Activated CD4-positive, alpha-beta memory T cell treated with anti-CD3 and anti-CD28 coated beads for 36 hours (primary cell): Measurements from ENCODE around the gene BRPF1. TPM values are rescaled to one million over a fixed set of nuclear protein-coding genes. Genes with fewer than 3 reads are reported as not detected.

ENCODE experiments used
- CTCF ChIA-PET: fragments of 350-600 bp; sonication (Branson Sonifier 250); formaldehyde crosslinking; loops from one replicate; lab custom pipeline; 2021; ENCODE audit warnings: antibody characterized with exemption, inconsistent platforms; lab: Charles Lee
- POLR2A ChIA-PET: fragments of 350-600 bp; sonication (Branson Sonifier 250); formaldehyde crosslinking; loops from one replicate; lab custom pipeline; 2021; ENCODE audit warnings: antibody characterized with exemption; lab: Charles Lee
- DNase-seq: peaks from one replicate; pipeline ENCODE4 v3.0.0-alpha.2; 2020
- H3K27ac Mint-ChIP-seq: one replicate; pipeline ENCODE4 v1.8.0; 2021; ENCODE audit warnings: mixed read lengths
- H3K27me3 Mint-ChIP-seq: one replicate; pipeline ENCODE4 v1.8.0; 2021; ENCODE audit warnings: mixed read lengths
- H3K36me3 Mint-ChIP-seq: one replicate; pipeline ENCODE4 v1.8.0; 2021; ENCODE audit warnings: mixed read lengths
- H3K4me1 Mint-ChIP-seq: one replicate; pipeline ENCODE4 v1.8.0; 2021; ENCODE audit warnings: low read depth, mixed read lengths
- H3K4me3 Mint-ChIP-seq: one replicate; pipeline ENCODE4 v1.8.0; 2021; ENCODE audit warnings: mild to moderate bottlenecking, mixed read lengths
- H3K9me3 Mint-ChIP-seq: one replicate; pipeline ENCODE4 v1.8.0; 2021; ENCODE audit warnings: mixed read lengths
- intact Hi-C: fragments of 100-400 bp; cut with micrococcal nuclease; formaldehyde crosslinking; loops from one replicate; pipeline ENCODE4 v1.15.1; 2023
- total RNA-seq, 2 experiments: library from RNA; stranded (reverse); gene quantifications; one replicate each; pipeline ENCODE4 v1.2.3, GENCODE V29; 2021

Gene BRPF1
- total RNA-seq, 2 experiments from 2014 or later, result 25.0 to 27.3 TPM

DNA sequence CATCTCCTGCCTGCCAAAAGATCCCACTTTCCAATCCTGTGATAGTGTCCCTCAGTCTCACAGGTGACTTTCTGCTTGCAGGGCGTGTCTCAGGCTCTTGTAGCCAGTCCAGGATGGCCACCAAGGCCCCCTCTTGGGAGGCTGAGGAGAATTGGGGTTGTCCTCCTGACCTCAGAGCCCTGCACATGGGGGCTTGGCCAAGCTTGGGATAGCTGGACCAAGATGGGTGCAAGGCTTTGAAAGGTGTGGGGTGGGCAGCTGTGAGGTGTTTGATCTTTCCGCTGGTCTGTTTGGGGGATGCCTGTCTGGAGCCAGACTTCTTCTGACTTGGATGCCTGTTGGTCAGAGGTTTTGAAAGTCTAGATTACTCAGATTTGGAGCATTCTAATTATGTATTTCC lies 39.9 kb upstream of the BRPF1 start:
- ChIA-PET POLR2A (no interaction called here), CTCF (no interaction called here)
- peaks cover 34% of the 10 kb centered on the region for H3K36me3 Mint-ChIP-seq

DNA sequence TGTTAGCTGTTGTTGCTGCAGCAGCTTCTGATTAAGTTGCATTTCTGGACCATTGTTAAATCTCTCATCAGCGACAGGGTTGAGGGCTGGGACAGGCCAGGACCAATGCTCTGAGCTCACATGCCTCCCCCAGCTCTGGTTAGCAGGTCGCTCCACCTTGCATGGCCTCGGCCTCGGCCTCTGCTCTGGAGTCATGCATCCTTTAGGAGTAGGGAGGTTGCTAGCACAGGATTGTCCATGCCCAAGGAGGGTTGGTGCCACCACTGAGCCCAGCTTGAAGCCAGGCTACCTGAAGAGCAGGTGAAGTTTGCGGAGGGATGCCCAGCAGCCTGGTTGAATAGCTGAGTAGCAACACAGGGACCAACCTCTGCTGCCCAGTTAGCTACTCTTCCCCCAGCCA lies 39.1 kb upstream of the BRPF1 start:
- H3K36me3 Mint-ChIP-seq, result peaks cover 34% of the 10 kb centered on the region
- DNase-seq, result no peak
- H3K4me1 Mint-ChIP-seq, result no peaks in the 10 kb centered on the region
- ChIA-PET POLR2A (no interaction called here), CTCF (interaction anchor here (1.1 to 2.5 kb wide), 2 partner anchors 35 to 188 kb away, joined by 3 to 10 read pairs; no protein-coding TSS in a partner anchor)
- H3K4me3 Mint-ChIP-seq, result no peak overlapping the region
- no peaks in the 10 kb centered on the region for H3K9me3 Mint-ChIP-seq
- no peaks in the 10 kb centered on the region for H3K27me3 Mint-ChIP-seq
- intact Hi-C loops, result no loop called here
- H3K27ac Mint-ChIP-seq, result no peak overlapping the region

More for the DNA sequence above, 39.9 kb upstream of the BRPF1 start:
- Mint-ChIP-seq H3K9me3 (no peaks in the 10 kb centered on the region), H3K27me3 (no peaks in the 10 kb centered on the region), H3K4me3 (no peak overlapping the region), H3K4me1 (no peaks in the 10 kb centered on the region), H3K27ac (no peak overlapping the region)
- DNase-seq, result no peak
- intact Hi-C loops, result no loop called here

DNA sequence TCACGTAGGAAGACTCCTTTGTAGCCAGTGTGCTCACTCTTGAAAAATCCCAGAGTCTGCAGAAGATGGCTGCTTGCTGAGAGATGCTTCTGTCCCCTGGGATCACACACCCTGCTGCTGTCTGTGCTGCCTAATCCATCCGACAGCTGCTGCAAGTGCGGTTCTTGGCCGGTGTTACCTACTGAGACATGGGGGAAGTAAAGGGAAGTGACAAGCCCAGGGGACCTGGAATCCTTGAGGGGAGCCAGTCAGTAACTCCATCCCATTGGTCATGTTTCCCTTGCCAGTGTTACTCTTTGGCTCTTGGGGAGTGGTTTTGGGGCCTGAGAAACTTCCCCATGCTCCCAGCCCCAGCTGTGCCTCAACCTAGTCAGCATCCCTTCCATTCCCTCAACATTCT lies 36.2 kb upstream of the BRPF1 start:
- H3K4me1 Mint-ChIP-seq, result no peaks in the 10 kb centered on the region
- no peak overlapping the region for H3K27ac Mint-ChIP-seq
- POLR2A ChIA-PET, result no interaction called here
- H3K4me3 Mint-ChIP-seq, result no peak overlapping the region
- DNase-seq, result no peak
- intact Hi-C loops, result no loop called here
- no peaks in the 10 kb centered on the region for H3K9me3 Mint-ChIP-seq
- peaks cover 32% of the 10 kb centered on the region for H3K36me3 Mint-ChIP-seq
- CTCF ChIA-PET, result no interaction called here
- no peaks in the 10 kb centered on the region for H3K27me3 Mint-ChIP-seq

DNA sequence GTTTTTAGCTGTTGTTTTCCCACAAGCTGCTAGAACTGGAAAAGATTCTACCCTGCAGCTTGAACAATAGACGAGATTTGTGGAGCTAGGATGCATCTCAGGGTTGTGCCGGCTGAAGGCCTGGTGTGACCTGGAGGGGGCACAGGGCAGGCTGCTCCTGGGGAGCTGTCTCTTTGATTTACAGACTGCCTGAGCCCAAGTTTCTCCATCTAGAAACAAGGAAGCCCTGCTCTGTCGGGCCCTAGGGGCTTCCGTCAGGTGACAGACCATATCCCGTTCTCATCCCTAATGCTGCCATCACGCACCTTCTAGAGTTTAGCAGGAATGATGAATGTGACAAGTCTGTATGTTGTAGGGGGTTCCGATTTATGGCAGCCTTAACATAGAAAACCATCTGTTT lies 35.8 kb upstream of the BRPF1 start:
- Mint-ChIP-seq H3K4me1 (no peaks in the 10 kb centered on the region), H3K27me3 (no peaks in the 10 kb centered on the region), H3K27ac (no peak overlapping the region), H3K9me3 (no peaks in the 10 kb centered on the region), H3K36me3 (peaks cover 28% of the 10 kb centered on the region), H3K4me3 (no peak overlapping the region)
- POLR2A ChIA-PET, result no interaction called here
- intact Hi-C loops, result no loop called here
- DNase-seq, result no peak
- CTCF ChIA-PET, result interaction anchor here (0.6 kb wide), 1 partner anchor 469 kb away, joined by 4 read pairs; no protein-coding TSS in a partner anchor

DNA sequence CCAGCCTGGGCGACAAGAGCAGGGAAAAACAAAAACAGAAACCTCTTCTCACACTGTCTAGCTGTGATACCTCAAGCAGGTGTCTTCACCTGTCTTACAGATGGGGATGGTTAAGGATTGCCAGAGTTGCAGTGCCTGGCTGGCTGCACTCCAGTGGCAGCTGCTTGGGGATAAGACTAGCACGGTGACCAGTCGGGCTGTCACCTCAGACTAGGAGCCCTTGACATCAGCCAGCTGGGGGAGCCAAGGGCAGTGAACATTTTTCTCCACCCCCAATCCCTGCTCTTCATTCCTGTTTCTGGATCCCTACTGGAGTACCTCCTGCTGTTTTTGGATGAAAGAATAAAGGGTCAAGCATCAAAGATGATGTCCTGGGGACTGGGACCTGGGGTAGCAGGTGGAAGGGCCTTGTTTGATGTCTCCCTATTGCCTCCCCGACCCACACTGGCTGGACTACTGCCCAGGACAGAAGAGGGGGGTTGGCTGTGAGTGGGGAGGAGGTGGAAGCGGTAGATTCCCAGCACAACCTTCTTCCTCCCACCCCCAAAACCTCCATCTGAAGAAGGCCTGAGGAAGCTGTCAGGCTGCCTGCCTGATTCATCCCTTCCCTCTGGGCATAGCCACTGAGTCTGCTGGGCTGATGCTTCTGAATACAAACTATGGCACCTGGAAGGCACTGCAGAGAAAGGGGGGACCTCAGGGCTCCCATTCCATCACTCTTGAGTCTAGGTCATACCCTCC lies 34.9 kb upstream of the BRPF1 start:
- intact Hi-C loops, result no loop called here
- CTCF ChIA-PET, result no interaction called here
- Mint-ChIP-seq H3K27me3 (no peaks in the 10 kb centered on the region), H3K36me3 (peaks cover 32% of the 10 kb centered on the region), H3K27ac (no peak overlapping the region), H3K4me1 (no peaks in the 10 kb centered on the region), H3K4me3 (no peak overlapping the region), H3K9me3 (no peaks in the 10 kb centered on the region)
- POLR2A ChIA-PET, result no interaction called here
- no peak for DNase-seq

DNA sequence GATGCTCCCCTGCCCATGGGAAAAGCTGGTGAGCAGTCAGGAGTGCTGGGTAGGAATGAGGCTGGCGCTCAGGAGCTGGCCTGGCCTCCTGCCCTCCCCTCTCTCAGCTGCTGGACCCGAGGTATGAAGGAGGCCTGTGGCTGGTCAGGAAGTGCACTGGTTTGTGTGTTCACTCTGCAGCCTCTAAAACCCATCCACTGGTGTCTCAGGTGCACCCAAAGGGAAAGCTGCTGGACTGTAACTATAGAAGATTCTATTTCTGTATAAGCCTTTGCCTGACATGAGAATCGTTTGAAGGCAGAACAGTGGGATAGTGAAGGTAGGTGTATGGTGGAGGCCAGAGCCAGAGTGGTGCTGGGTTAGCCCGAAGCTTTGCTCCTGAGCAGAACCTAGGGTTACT lies 33.6 kb upstream of the BRPF1 start:
- Mint-ChIP-seq H3K4me1 (no peaks in the 10 kb centered on the region), H3K4me3 (no peak overlapping the region), H3K27me3 (peaks cover under 1% of the 10 kb centered on the region), H3K9me3 (no peaks in the 10 kb centered on the region), H3K27ac (no peak overlapping the region), H3K36me3 (peaks cover 38% of the 10 kb centered on the region)
- CTCF ChIA-PET, result no interaction called here
- DNase-seq, result no peak
- POLR2A ChIA-PET, result no interaction called here
- intact Hi-C loops, result no loop called here

DNA sequence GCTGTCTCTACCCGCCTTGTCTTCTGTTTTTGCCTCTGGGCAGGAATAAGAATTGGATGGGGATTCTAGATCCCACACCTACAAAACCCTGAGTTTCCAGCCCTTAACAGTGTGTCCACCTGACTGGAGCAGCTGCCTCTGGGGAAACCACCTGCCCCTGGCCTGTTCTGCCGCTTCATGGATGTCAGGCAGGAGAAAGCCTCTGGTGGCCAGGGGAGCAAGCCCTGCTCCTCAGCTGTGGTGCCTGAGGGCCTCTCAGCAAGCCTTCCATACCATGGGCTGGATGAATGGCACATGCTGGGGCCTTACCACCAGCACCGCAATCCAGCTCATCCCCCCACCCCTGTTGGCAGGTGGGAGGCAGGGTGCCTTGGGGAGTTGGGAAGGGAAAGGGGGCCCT lies 33.2 kb upstream of the BRPF1 start:
- peaks cover 4% of the 10 kb centered on the region for H3K27me3 Mint-ChIP-seq
- no peaks in the 10 kb centered on the region for H3K9me3 Mint-ChIP-seq
- H3K36me3 Mint-ChIP-seq, result peaks cover 38% of the 10 kb centered on the region
- H3K4me3 Mint-ChIP-seq, result no peak overlapping the region
- DNase-seq, result no peak
- H3K27ac Mint-ChIP-seq, result no peak overlapping the region
- POLR2A ChIA-PET, result no interaction called here
- intact Hi-C loops, result no loop called here
- H3K4me1 Mint-ChIP-seq, result peaks cover under 1% of the 10 kb centered on the region
- CTCF ChIA-PET, result interaction anchor here (0.7 kb wide), 1 partner anchor 71 kb away, joined by 3 read pairs; no protein-coding TSS in a partner anchor

DNA sequence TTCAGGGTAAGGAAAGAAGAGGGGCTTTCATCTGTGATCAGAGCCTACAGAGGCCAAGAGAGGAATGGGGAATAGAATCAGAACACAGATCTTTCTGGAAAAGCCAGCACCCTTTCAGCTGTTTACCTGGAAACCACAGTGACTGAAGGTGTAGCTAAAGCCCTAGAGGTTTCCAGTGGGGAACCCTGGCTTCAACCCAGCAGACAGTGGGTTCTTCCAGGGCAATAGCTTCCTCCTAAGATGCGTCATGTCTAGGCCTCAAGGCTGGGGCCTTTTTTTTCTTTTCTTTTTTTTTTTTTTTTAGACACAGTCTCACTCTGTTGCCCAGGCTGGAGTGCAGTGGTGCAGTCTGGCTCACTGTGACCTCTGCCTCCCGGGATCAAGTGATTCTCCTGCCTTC lies 31.0 kb upstream of the BRPF1 start:
- no peak for DNase-seq
- intact Hi-C loops, result no loop called here
- H3K4me3 Mint-ChIP-seq, result no peak overlapping the region
- ChIA-PET CTCF (no interaction called here), POLR2A (no interaction called here)
- H3K27ac Mint-ChIP-seq, result no peak overlapping the region
- H3K27me3 Mint-ChIP-seq, result peaks cover 13% of the 10 kb centered on the region
- no peaks in the 10 kb centered on the region for H3K9me3 Mint-ChIP-seq
- peaks cover 9% of the 10 kb centered on the region for H3K4me1 Mint-ChIP-seq
- peaks cover 38% of the 10 kb centered on the region for H3K36me3 Mint-ChIP-seq

DNA sequence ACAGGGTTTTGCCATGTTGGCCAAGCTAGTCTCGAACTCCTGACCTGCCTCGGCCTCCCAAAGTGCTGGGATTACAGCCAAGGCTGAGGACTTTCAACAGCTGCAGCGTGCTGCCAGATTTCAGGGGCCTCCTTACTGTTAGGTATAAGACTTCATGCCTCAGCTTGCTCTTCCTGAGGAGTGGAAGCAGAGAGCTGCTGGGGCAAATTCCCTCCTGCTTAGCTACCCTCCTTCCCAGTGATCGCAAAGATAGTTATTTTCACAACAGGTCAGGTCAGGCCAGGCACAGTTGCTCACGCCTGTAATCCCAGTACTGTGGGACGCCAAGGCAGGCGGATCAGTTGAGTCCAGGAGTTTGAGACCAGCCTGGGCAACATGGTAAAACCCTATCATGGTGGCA lies 30.5 kb upstream of the BRPF1 start:
- no peak overlapping the region for H3K4me3 Mint-ChIP-seq
- intact Hi-C loops, result no loop called here
- H3K27ac Mint-ChIP-seq, result no peak overlapping the region
- H3K36me3 Mint-ChIP-seq, result peaks cover 38% of the 10 kb centered on the region
- POLR2A ChIA-PET, result no interaction called here
- CTCF ChIA-PET, result no interaction called here
- H3K27me3 Mint-ChIP-seq, result peaks cover 13% of the 10 kb centered on the region
- peaks cover 9% of the 10 kb centered on the region for H3K4me1 Mint-ChIP-seq
- DNase-seq, result no peak
- H3K9me3 Mint-ChIP-seq, result no peaks in the 10 kb centered on the region

DNA sequence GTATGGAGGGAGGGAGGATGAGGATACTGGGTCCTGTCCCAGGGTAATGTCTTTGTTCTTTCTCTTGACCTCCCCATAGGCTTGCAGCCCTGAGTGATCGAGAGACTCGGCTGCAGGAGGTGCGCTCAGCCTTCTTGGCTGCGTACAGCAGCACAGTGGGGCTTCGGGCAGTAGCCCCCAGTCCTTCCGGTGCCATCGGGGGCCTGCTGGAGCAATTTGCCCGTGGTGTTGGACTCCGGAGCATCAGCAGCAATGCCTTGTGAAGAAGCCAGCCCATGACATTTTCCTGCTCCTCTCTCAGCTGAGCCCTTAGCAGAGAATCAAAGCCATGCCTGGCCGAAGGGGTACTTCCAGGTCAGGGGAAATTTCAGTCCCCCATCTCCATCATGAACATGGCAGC lies 29.8 kb upstream of the BRPF1 start:
- CTCF ChIA-PET, result no interaction called here
- no peak for DNase-seq
- Mint-ChIP-seq H3K27ac (no peak overlapping the region), H3K9me3 (no peaks in the 10 kb centered on the region), H3K36me3 (peaks cover 34% of the 10 kb centered on the region), H3K4me3 (no peak overlapping the region), H3K4me1 (peaks cover 9% of the 10 kb centered on the region), H3K27me3 (peaks cover 13% of the 10 kb centered on the region)
- POLR2A ChIA-PET, result no interaction called here
- intact Hi-C loops, result no loop called here

DNA sequence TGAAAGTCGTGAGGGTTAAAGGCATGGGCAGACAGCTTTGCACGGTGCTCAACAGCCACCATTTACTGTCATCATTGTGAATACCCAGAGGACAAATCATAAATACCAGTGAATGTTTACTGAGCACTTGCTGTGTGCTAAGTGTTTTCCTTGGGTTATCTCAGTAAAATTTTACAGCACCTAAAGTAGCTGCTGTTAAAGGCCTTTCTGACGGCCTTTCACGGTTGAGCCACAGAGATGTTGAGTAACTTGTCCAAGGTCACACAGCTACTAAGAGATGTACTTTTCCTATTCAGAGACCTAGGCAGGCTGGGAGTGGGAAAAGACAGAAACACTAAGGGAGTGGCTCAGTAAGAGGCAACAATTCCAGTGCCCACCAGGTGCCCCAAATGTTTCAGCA lies 28.3 kb upstream of the BRPF1 start:
- CTCF ChIA-PET, result interaction anchor here (1.1 kb wide), 2 partner anchors 9 to 14 kb away, joined by 3 to 4 read pairs; no protein-coding TSS in a partner anchor
- Mint-ChIP-seq H3K9me3 (no peaks in the 10 kb centered on the region), H3K36me3 (peaks cover 26% of the 10 kb centered on the region), H3K4me3 (no peak overlapping the region), H3K27me3 (peaks cover 13% of the 10 kb centered on the region), H3K4me1 (peaks cover 9% of the 10 kb centered on the region), H3K27ac (no peak overlapping the region)
- intact Hi-C loops, result no loop called here
- POLR2A ChIA-PET, result interaction anchor here (1.0 kb wide), 1 partner anchor 27 kb away, joined by 3 read pairs; no protein-coding TSS in a partner anchor
- no peak for DNase-seq

DNA sequence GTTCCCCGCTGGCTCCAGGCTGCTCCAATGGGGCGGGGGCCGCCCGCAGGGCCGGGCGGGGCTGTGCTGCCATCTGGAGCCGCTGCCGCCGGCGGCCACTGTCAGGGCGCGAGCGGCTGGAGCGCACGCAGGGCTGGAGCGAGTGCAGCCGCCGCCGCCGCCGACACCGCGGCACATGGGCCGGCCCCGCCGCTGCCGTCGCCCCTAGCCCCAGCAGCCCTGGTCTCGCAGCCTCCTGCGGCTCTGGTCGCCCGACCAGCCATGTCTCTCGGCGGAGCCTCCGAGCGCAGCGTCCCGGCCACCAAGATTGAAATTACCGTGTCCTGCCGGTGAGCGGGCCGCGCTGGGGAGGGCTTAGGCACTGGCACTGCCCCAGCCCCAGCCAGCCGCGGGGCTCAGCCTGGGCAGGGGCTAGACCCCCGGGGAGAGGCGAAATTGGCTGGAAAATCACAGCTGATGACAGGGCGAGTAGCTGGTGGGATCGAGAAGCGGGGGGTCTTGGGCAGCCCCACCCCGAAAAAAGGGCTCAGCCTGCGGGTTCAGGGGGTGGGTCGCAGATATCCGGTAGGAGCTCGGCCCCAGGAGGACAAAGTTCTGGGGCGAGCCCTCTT lies 27.7 kb upstream of the BRPF1 start, which contains the start of gene CPNE9:
TSS of gene CPNE9 (plus strand) at position 98 of the 611 bp plus-strand sequence. CDS start at position 262, 164 bp downstream.
- Mint-ChIP-seq H3K27me3 (peaks cover 13% of the 10 kb centered on the region), H3K27ac (no peak within 1 kb of the TSS), H3K9me3 (no peaks in the 10 kb centered on the region), H3K36me3 (peaks cover 26% of the 10 kb centered on the region), H3K4me1 (peaks cover 9% of the 10 kb centered on the region), H3K4me3 (no peak within 1 kb of the TSS)
- intact Hi-C loops, result no loop called here
- POLR2A ChIA-PET, result interaction anchor here (1.0 kb wide), 1 partner anchor 27 kb away, joined by 3 read pairs; no protein-coding TSS in a partner anchor
- CTCF ChIA-PET, result no interaction called here
- DNase-seq, result no peak
